OCI-LY7 (cell line): Measurements from ENCODE around the gene TPD52L1. TPM values are rescaled to one million over a fixed set of nuclear protein-coding genes. Genes with fewer than 3 reads are reported as not detected.

Experiments used
- BruUV-seq: library from RNA; stranded (reverse); fragments of 400-500 nt; replicated peaks from 2 replicates; lab custom pipeline; 2021; lab: Mats Ljungman, UMichigan
- CTCF ChIA-PET: fragments of 300-600 bp; sonication (Branson Sonifier 250); formaldehyde crosslinking; loops from one replicate; lab custom pipeline; 2022; ENCODE audit warnings: antibody characterized with exemption; ENCODE audit not compliant: unreplicated experiment; lab: Charles Lee
- POLR2A ChIA-PET: fragments of 300-600 bp; sonication (Branson Sonifier 250); formaldehyde crosslinking; loops from one replicate; lab custom pipeline; 2022; ENCODE audit warnings: antibody characterized with exemption; lab: Charles Lee
- DNase-seq: peaks from one replicate; pipeline ENCODE4 v3.0.0-alpha.2; 2015; ENCODE audit warnings: low spot score
- H2AFZ ChIP-seq: fragments of 200-600 bp; sonication (generic), shearing (Covaris generic); 2 replicates; pipeline ENCODE4 v1.6.1; 2014; ENCODE audit warnings: mild to moderate bottlenecking, antibody characterized with exemption, low read length, moderate library complexity
- H3K27ac ChIP-seq: fragments of 200-600 bp; sonication (generic); 2 replicates; pipeline ENCODE4 v1.5.1; 2014; ENCODE audit warnings: mixed run types, low read depth, mild to moderate bottlenecking, moderate library complexity, low read length, inconsistent platforms; ENCODE audit not compliant: poor library complexity, severe bottlenecking
- H3K36me3 ChIP-seq: fragments of 200-600 bp; sonication (generic); 2 replicates; pipeline ENCODE4 v1.6.1; 2014; ENCODE audit warnings: mild to moderate bottlenecking, antibody characterized with exemption, low read length, moderate library complexity, mixed read lengths; ENCODE audit not compliant: insufficient read depth
- H3K4me1 ChIP-seq: fragments of 200-600 bp; sonication (generic); 2 replicates; pipeline ENCODE4 v1.5.1; 2014; ENCODE audit warnings: mild to moderate bottlenecking, low read length; ENCODE audit not compliant: insufficient read depth, poor library complexity, severe bottlenecking
- H3K4me2 ChIP-seq: fragments of 200-600 bp; sonication (generic); 2 replicates; pipeline ENCODE4 v1.6.1; 2014; ENCODE audit warnings: mild to moderate bottlenecking, low read length
- H3K4me3 ChIP-seq: fragments of 200-600 bp; sonication (generic); 2 replicates; pipeline ENCODE4 v1.5.1; 2014; ENCODE audit warnings: mild to moderate bottlenecking, low read depth, low read length; ENCODE audit not compliant: poor library complexity, severe bottlenecking
- H3K79me2 ChIP-seq: fragments of 200-600 bp; sonication (generic); 2 replicates; pipeline ENCODE4 v1.6.1; 2016; ENCODE audit warnings: low read depth, mild to moderate bottlenecking, low read length, moderate library complexity, mixed read lengths; ENCODE audit not compliant: insufficient read depth
- H3K9me2 ChIP-seq: fragments of 200-600 bp; sonication (generic); 2 replicates; pipeline ENCODE4 v1.6.1; 2016; ENCODE audit warnings: mild to moderate bottlenecking, low read length, mixed read lengths; ENCODE audit not compliant: insufficient read depth
- H3K9me3 ChIP-seq: fragments of 200-600 bp; sonication (generic); 2 replicates; pipeline ENCODE4 v1.6.1; 2014; ENCODE audit warnings: mild to moderate bottlenecking, mixed run types, low read length, mixed read lengths
- H4K20me1 ChIP-seq: fragments of 200-600 bp; sonication (generic); 2 replicates; pipeline ENCODE4 v1.6.1; 2014; ENCODE audit warnings: mild to moderate bottlenecking, antibody characterized with exemption, low read length, moderate library complexity, mixed read lengths; ENCODE audit not compliant: insufficient read depth
- CTCF ChIP-seq: fragments of 200-600 bp; sonication (generic); conservative IDR thresholded peaks from 2 replicates; pipeline ENCODE4 v1.5.1; 2014; ENCODE audit warnings: mild to moderate bottlenecking, antibody characterized with exemption, low read length, moderate library complexity, mixed read lengths
- EZH2phosphoT487 ChIP-seq: fragments of 200-600 bp; sonication (generic); IDR thresholded peaks from 2 replicates; pipeline ENCODE4 v1.6.1; 2018; ENCODE audit warnings: low read depth, borderline replicate concordance, mild to moderate bottlenecking, mixed run types, antibody characterized with exemption, low read length, moderate library complexity, mixed read lengths
- intact Hi-C: fragments of 100-400 bp; cut with micrococcal nuclease; formaldehyde crosslinking; loops from one replicate; pipeline ENCODE4 v1.10.0; 2022; ENCODE audit not compliant: unreplicated experiment
- total RNA-seq, 2 experiments: library from RNA; depleted of rRNA in 1 of 2; stranded (reverse); fragments of >200 nt in 1 of 2; shearing (Covaris generic) in 1 of 2; gene quantifications; 2 replicates each; pipeline ENCODE4 v1.2.3, GENCODE V29; 2014 to 2022

Gene TPD52L1
- total RNA-seq, 2 experiments from 2014 or later = not detected

DNA sequence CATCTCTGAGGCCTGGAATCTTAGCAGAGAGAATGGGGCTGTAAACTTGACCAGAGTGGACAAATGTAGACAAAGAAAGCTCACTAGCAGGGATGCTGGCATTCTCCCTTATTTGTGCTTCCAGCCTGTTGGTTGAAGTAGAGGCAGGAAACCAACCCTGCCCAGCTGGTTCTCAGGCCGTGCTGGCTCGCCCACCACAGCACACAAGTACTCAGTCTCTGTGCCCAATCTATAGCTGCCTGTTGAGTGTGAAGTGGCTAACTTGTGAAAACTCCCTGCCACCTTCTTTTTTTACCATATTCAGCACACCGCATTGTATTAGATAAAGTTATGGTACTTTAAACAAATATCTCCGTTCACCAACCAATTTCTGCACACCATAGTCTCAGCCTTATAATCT, 110.9 kb downstream of the TPD52L1 start:
- no peak for DNase-seq
- Histone ChIP-seq H3K9me3 (no peaks in the 10 kb centered on the region), H2AFZ (no peak overlapping the region), H3K79me2 (no peaks in the 10 kb centered on the region), H3K27ac (no peak overlapping the region), H3K4me3 (no peak overlapping the region), H3K4me2 (no peak overlapping the region), H3K36me3 (no peaks in the 10 kb centered on the region), H4K20me1 (no peaks in the 10 kb centered on the region), H3K9me2 (no peaks in the 10 kb centered on the region), H3K4me1 (no peaks in the 10 kb centered on the region)
- no TSS peak for BruUV-seq
- intact Hi-C loops = no loop called here
- POLR2A ChIA-PET = interaction anchor here (0.5 kb wide), 1 partner anchor 71 kb away, joined by 3 read pairs; no protein-coding TSS in a partner anchor
- TF ChIP-seq CTCF (no peak), EZH2phosphoT487 (no peak)
- CTCF ChIA-PET = no interaction called here

- intact Hi-C loops = no loop called here
- H3K4me2 ChIP-seq = no peak overlapping the region
- CTCF ChIA-PET = no interaction called here
- POLR2A ChIA-PET = no interaction called here
- no TSS peak for BruUV-seq
- H3K9me2 ChIP-seq = no peaks in the 10 kb centered on the region
- no peak overlapping the region for H3K27ac ChIP-seq
- no peaks in the 10 kb centered on the region for H3K4me1 ChIP-seq
- H3K79me2 ChIP-seq = no peaks in the 10 kb centered on the region
- no peaks in the 10 kb centered on the region for H3K9me3 ChIP-seq
- TF ChIP-seq EZH2phosphoT487 = no peak
- H2AFZ ChIP-seq = no peak overlapping the region
- no peak overlapping the region for H3K4me3 ChIP-seq
- DNase-seq = no peak
- peaks cover 12% of the 10 kb centered on the region for H3K36me3 ChIP-seq
- no peaks in the 10 kb centered on the region for H4K20me1 ChIP-seq
Observed at GRCh38 chr6:125267806-125268523, 114.4 kb downstream of the TPD52L1 start.

GRCh38 chr6:125268765-125269164, 115.2 kb downstream of the TPD52L1 start:
- TF ChIP-seq EZH2phosphoT487 (no peak), CTCF (no peak)
- DNase-seq = no peak
- Histone ChIP-seq H3K27ac (no peak overlapping the region), H2AFZ (no peak overlapping the region), H3K9me2 (no peaks in the 10 kb centered on the region), H3K9me3 (no peaks in the 10 kb centered on the region), H3K4me3 (no peak overlapping the region), H3K4me1 (no peaks in the 10 kb centered on the region), H3K36me3 (peaks cover 19% of the 10 kb centered on the region), H4K20me1 (no peaks in the 10 kb centered on the region), H3K4me2 (no peak overlapping the region), H3K79me2 (no peaks in the 10 kb centered on the region)
- POLR2A ChIA-PET = no interaction called here
- intact Hi-C loops = no loop called here
- BruUV-seq = no TSS peak
- CTCF ChIA-PET = no interaction called here
